T-helper 2 cell (primary cell): ENCODE data around the gene FDXR.

ENCODE experiments used
- DNase-seq, 5 experiments: peaks; one replicate each; pipeline versions ENCODE4 v3.0.0 to v3.0.0-alpha.2; 2012 to 2022

FDXR gene

GRCh38 chr17:74893936-74894671 is 21.3 kb upstream of the FDXR start:
- no peak for DNase-seq

GRCh38 chr17:74892974-74893911 is 20.4 kb upstream of the FDXR start, which contains the start of gene FADS6:
TSS of gene FADS6 (minus strand) at chr17:74893633. CDS start at chr17:74893595, 38 bp downstream.
- DNase-seq, result no peak

- no peak for DNase-seq
Measured at GRCh38 chr17:74892013-74892841, 19.4 kb upstream of the FDXR start.

- no peak for DNase-seq
Measured at GRCh38 chr17:74890554-74890953, 17.8 kb upstream of the FDXR start.

GRCh38 chr17:74888469-74888868 is 15.7 kb upstream of the FDXR start:
- no peak for DNase-seq

GRCh38 chr17:74883241-74883745 is 10.5 kb upstream of the FDXR start:
- no peak for DNase-seq

- DNase-seq, result no peak
Measured at GRCh38 chr17:74882517-74883240, 9.9 kb upstream of the FDXR start.

GRCh38 chr17:74881073-74881472 is 8.3 kb upstream of the FDXR start:
- DNase-seq, result no peak

- DNase-seq, result no peak
Measured at GRCh38 chr17:74879308-74879707, 6.5 kb upstream of the FDXR start.

- no peak for DNase-seq
Measured at GRCh38 chr17:74878658-74879057, 5.9 kb upstream of the FDXR start.

- no peak for DNase-seq
Measured at GRCh38 chr17:74877592-74878548, 5.1 kb upstream of the FDXR start.

GRCh38 chr17:74875977-74876593 is 3.3 kb upstream of the FDXR start:
- DNase-seq, result no peak

- DNase-seq, result no peak
Measured at GRCh38 chr17:74875155-74875976, 2.6 kb upstream of the FDXR start.

- no peak for DNase-seq
Measured at GRCh38 chr17:74874615-74875037, 1.8 kb upstream of the FDXR start.

GRCh38 chr17:74873874-74874614 is 1.2 kb upstream of the FDXR start:
- DNase-seq, result no peak

GRCh38 chr17:74873037-74873873 is 461 bp upstream of the FDXR start:
- peak; percentile 98 to 100 (median 99) for DNase-seq

GRCh38 chr17:74871356-74872076 is 1.3 kb downstream of the FDXR start:
- DNase-seq, result no peak
